ENCODE data around the gene RBMS1. TPM values are rescaled to one million over a fixed set of nuclear protein-coding genes. Genes with fewer than 3 reads are reported as not detected.

Gene RBMS1
- total and polyA plus RNA-seq, 2 donors (not counting 1 experiment from before 2014, with no cell fraction given) = 18.0 to 36.7 TPM

GRCh38 chr2:160337728-160338127, 155.9 kb downstream of the RBMS1 start:
- Histone ChIP-seq H3K27me3 (replicated peaks in 1 of 4; ENCODE audit: control extremely low read depth in 1 of 4, control insufficient read depth in 3 of 4, insufficient read depth in 4 of 4, low read length in 3 of 4) (no peaks in the 10 kb centered on the region), H3K27ac (ENCODE audit: low read length in 2 of 2) (no peak overlapping the region), H3K36me3 (replicated peaks in 1 of 2; ENCODE audit: control extremely low read depth in 1 of 2, control insufficient read depth in 1 of 2, extremely low read depth in 1 of 2, insufficient read depth in 2 of 2, low read length in 1 of 2) (peaks cover 0 to 2% of the 10 kb centered on the region in 2 experiments), H3K9me3 (ENCODE audit: control extremely low read depth in 1 of 3, control insufficient read depth in 2 of 3, insufficient read depth in 1 of 3, low read length in 2 of 3) (no peaks in the 10 kb centered on the region), H3K79me2 (ENCODE audit: control insufficient read depth, insufficient read depth, low read length) (peaks cover 32% of the 10 kb centered on the region), H2AFZ (ENCODE audit: insufficient read depth, low read depth, low read length, poor library complexity, severe bottlenecking) (no peak overlapping the region), H4K20me1 (ENCODE audit: control insufficient read depth, insufficient read depth, low read length, poor library complexity, severe bottlenecking) (peaks cover 35% of the 10 kb centered on the region), H3K4me3 (ENCODE audit: control extremely low read depth in 1 of 5, extremely low read depth in 1 of 5, insufficient read depth in 1 of 5, low read depth in 2 of 5, low read length in 4 of 5) (no peak overlapping the region), H3K9ac (ENCODE audit: low read length) (no peak overlapping the region), H3K4me2 (replicated peaks; ENCODE audit: low read depth, low read length, poor library complexity, severe bottlenecking) (no peak overlapping the region), H3K4me1 (ENCODE audit: control insufficient read depth in 2 of 2, insufficient read depth in 2 of 2, low read length in 2 of 2) (no peaks in the 10 kb centered on the region)
- Mint-ChIP-seq H3K4me3 (no peak overlapping the region), H3K27ac (no peak overlapping the region), H3K4me1 (peaks cover 18% of the 10 kb centered on the region), H3K27me3 (no peaks in the 10 kb centered on the region), H3K9me3 (ENCODE audit: insufficient read depth) (no peaks in the 10 kb centered on the region)
- TF ChIP-seq CTCF (IDR thresholded peaks at IDR 0.05) (no peak), EZH2 (IDR thresholded peaks at IDR 0.05; ENCODE audit: borderline replicate concordance, insufficient read depth, low read depth, low read length, poor library complexity, severe bottlenecking) (no peak)
- no peak for ATAC-seq (ENCODE audit: low read depth)
- DNase-seq = no peak
- 100% methylated on average over 1 of the region's 3 CpGs for WGBS (ENCODE audit: insufficient coverage)
- ChIA-PET CTCF (interaction anchor here (5.8 kb wide), 1 partner anchor 14 kb away, joined by 40 read pairs; no protein-coding TSS in a partner anchor), POLR2A (no interaction called here)
- intact Hi-C loops (cut with micrococcal nuclease) = no loop called here

- CTCF ChIA-PET = interaction anchor here (5.8 kb wide), 1 partner anchor 13 kb away, joined by 40 read pairs; no protein-coding TSS in a partner anchor
- ATAC-seq (ENCODE audit: low read depth) = no peak
- no peak overlapping the region for H3K27ac Mint-ChIP-seq
- Histone ChIP-seq H3K4me3 (ENCODE audit: control extremely low read depth in 1 of 5, extremely low read depth in 1 of 5, insufficient read depth in 1 of 5, low read depth in 2 of 5, low read length in 4 of 5) (no peak overlapping the region), H3K27me3 (replicated peaks in 1 of 4; ENCODE audit: control extremely low read depth in 1 of 4, control insufficient read depth in 3 of 4, insufficient read depth in 4 of 4, low read length in 3 of 4) (no peaks in the 10 kb centered on the region), H3K9ac (ENCODE audit: low read length) (no peak overlapping the region), H3K27ac (ENCODE audit: low read length in 2 of 2) (no peak overlapping the region), H2AFZ (ENCODE audit: insufficient read depth, low read depth, low read length, poor library complexity, severe bottlenecking) (no peak overlapping the region), H3K79me2 (ENCODE audit: control insufficient read depth, insufficient read depth, low read length) (peaks cover 34% of the 10 kb centered on the region), H4K20me1 (ENCODE audit: control insufficient read depth, insufficient read depth, low read length, poor library complexity, severe bottlenecking) (peaks cover 29% of the 10 kb centered on the region), H3K36me3 (replicated peaks in 1 of 2; ENCODE audit: control extremely low read depth in 1 of 2, control insufficient read depth in 1 of 2, extremely low read depth in 1 of 2, insufficient read depth in 2 of 2, low read length in 1 of 2) (peaks cover 0 to 2% of the 10 kb centered on the region in 2 experiments), H3K4me2 (replicated peaks; ENCODE audit: low read depth, low read length, poor library complexity, severe bottlenecking) (no peak overlapping the region), H3K9me3 (ENCODE audit: control extremely low read depth in 1 of 3, control insufficient read depth in 2 of 3, insufficient read depth in 1 of 3, low read length in 2 of 3) (no peaks in the 10 kb centered on the region), H3K4me1 (ENCODE audit: control insufficient read depth in 2 of 2, insufficient read depth in 2 of 2, low read length in 2 of 2) (peaks cover 4% of the 10 kb centered on the region in 2 donors)
- intact Hi-C loops (cut with micrococcal nuclease) = no loop called here
- no peak for DNase-seq
- no peaks in the 10 kb centered on the region for H3K9me3 Mint-ChIP-seq (ENCODE audit: insufficient read depth)
- POLR2A ChIA-PET = no interaction called here
- H3K4me3 Mint-ChIP-seq = no peak overlapping the region
- no peak for TF ChIP-seq CTCF (IDR thresholded peaks at IDR 0.05)
- TF ChIP-seq EZH2 (IDR thresholded peaks at IDR 0.05; ENCODE audit: borderline replicate concordance, insufficient read depth, low read depth, low read length, poor library complexity, severe bottlenecking) = no peak
- H3K4me1 Mint-ChIP-seq = peaks cover 26% of the 10 kb centered on the region
- no CpG with 5 or more reads among the region's 4 CpGs for WGBS (ENCODE audit: insufficient coverage)
- H3K27me3 Mint-ChIP-seq = no peaks in the 10 kb centered on the region
Observed at GRCh38 chr2:160336635-160337034, 157.0 kb downstream of the RBMS1 start.
